Bone marrow (tissue), 2 donors: Measurements from ENCODE around the gene EFNB2.

ENCODE experiments used
- DNase-seq, 2 donors: peaks; one replicate each; lab custom pipeline; 2025; lab: John Stamatoyannopoulos, UW

EFNB2 gene

GRCh38 chr13:106445996-106446395 lies 89.5 kb downstream of the EFNB2 start:
- no peak for DNase-seq

GRCh38 chr13:106443607-106444322 lies 91.7 kb downstream of the EFNB2 start:
- DNase-seq = no peak

- no peak for DNase-seq
These were observed 94.6 kb downstream of the EFNB2 start for GRCh38 chr13:106440866-106441265.
